NCI-H2227 treated with DMSO at 0.1 percent for 48 hours (cell line): ENCODE data around the gene SIRT7.
"Not testable (repeated sequence)": the region's sequence is repeated elsewhere in the genome, so short reads cannot be mapped to it uniquely, and the experiment has no call there.

Experiments
- DNase-seq: peaks from one replicate; lab custom pipeline; 2025; lab: John Stamatoyannopoulos, UW

The SIRT7 gene

GRCh38 chr17:81954131-81955057 lies 36.4 kb upstream of the SIRT7 start:
- no peak for DNase-seq

GRCh38 chr17:81953443-81953842 lies 35.5 kb upstream of the SIRT7 start:
- not testable (repeated sequence) for DNase-seq

GRCh38 chr17:81952792-81953228 lies 34.8 kb upstream of the SIRT7 start:
- no peak for DNase-seq

GRCh38 chr17:81951785-81952684 lies 34.1 kb upstream of the SIRT7 start:
- DNase-seq, result no peak

GRCh38 chr17:81950501-81950900 lies 32.5 kb upstream of the SIRT7 start:
- no peak for DNase-seq

GRCh38 chr17:81948635-81949378 lies 30.8 kb upstream of the SIRT7 start:
- DNase-seq, result no peak

GRCh38 chr17:81947189-81947588 lies 29.2 kb upstream of the SIRT7 start, which contains the start of gene MYADML2:
Gene MYADML2 (minus strand): TSS chr17:81947233. CDS start chr17:81941741, 5,492 bp downstream.
- DNase-seq, result no peak

GRCh38 chr17:81944858-81945257 lies 26.9 kb upstream of the SIRT7 start:
- no peak for DNase-seq

GRCh38 chr17:81942167-81942553 lies 24.2 kb upstream of the SIRT7 start:
- no peak for DNase-seq

GRCh38 chr17:81941484-81942166 lies 23.6 kb upstream of the SIRT7 start:
- peak; percentile 35 for DNase-seq

- DNase-seq, result no peak
These were observed 22.8 kb upstream of the SIRT7 start for GRCh38 chr17:81940538-81941483.

GRCh38 chr17:81939881-81940385 lies 22.0 kb upstream of the SIRT7 start:
- DNase-seq, result no peak

GRCh38 chr17:81939218-81939617 lies 21.2 kb upstream of the SIRT7 start:
- DNase-seq, result no peak

GRCh38 chr17:81935709-81936084 lies 17.7 kb upstream of the SIRT7 start:
- DNase-seq, result no peak

GRCh38 chr17:81934850-81935708 lies 17.1 kb upstream of the SIRT7 start:
- no peak for DNase-seq

GRCh38 chr17:81934098-81934757 lies 16.3 kb upstream of the SIRT7 start:
- no peak for DNase-seq

- no peak for DNase-seq
These were observed 15.3 kb upstream of the SIRT7 start for GRCh38 chr17:81933178-81933699.

GRCh38 chr17:81932333-81932983 lies 14.5 kb upstream of the SIRT7 start:
- no peak for DNase-seq
